GF-D8 (cell line): Measurements from ENCODE around the gene AFAP1.

Source experiments
- DNase-seq: peaks from one replicate; lab custom pipeline; 2025; lab: John Stamatoyannopoulos, UW

Gene AFAP1

GRCh38 chr4:7767966-7768365, 171.7 kb downstream of the AFAP1 start:
- DNase-seq: no peak

GRCh38 chr4:7767526-7767925, 172.1 kb downstream of the AFAP1 start:
- no peak for DNase-seq

GRCh38 chr4:7766661-7767345, 172.9 kb downstream of the AFAP1 start:
- no peak for DNase-seq

- no peak for DNase-seq
Observed at GRCh38 chr4:7766086-7766485, 173.6 kb downstream of the AFAP1 start.

- no peak for DNase-seq
Observed at GRCh38 chr4:7765666-7766065, 174.0 kb downstream of the AFAP1 start.

- no peak for DNase-seq
Observed at GRCh38 chr4:7764466-7764865, 175.2 kb downstream of the AFAP1 start.

GRCh38 chr4:7763788-7764187, 175.9 kb downstream of the AFAP1 start:
- no peak for DNase-seq

- DNase-seq: no peak
Observed at GRCh38 chr4:7763106-7763505, 176.6 kb downstream of the AFAP1 start.

GRCh38 chr4:7762376-7763030, 177.2 kb downstream of the AFAP1 start:
- no peak for DNase-seq

- no peak for DNase-seq
Observed at GRCh38 chr4:7761720-7762119, 177.9 kb downstream of the AFAP1 start.

- DNase-seq: no peak
Observed at GRCh38 chr4:7761312-7761711, 178.3 kb downstream of the AFAP1 start.

- DNase-seq: no peak
Observed at GRCh38 chr4:7760706-7761105, 179.0 kb downstream of the AFAP1 start.

- no peak for DNase-seq
Observed at GRCh38 chr4:7760228-7760627, 179.4 kb downstream of the AFAP1 start.

- DNase-seq: no peak
Observed at GRCh38 chr4:7759635-7760034, 180.0 kb downstream of the AFAP1 start.

GRCh38 chr4:7759216-7759615, 180.4 kb downstream of the AFAP1 start:
- DNase-seq: no peak

GRCh38 chr4:7758476-7758875, 181.2 kb downstream of the AFAP1 start:
- no peak for DNase-seq

- no peak for DNase-seq
Observed at GRCh38 chr4:7757501-7758471, 181.9 kb downstream of the AFAP1 start.

GRCh38 chr4:7756561-7757355, 182.9 kb downstream of the AFAP1 start:
- no peak for DNase-seq

GRCh38 chr4:7756071-7756470, 183.6 kb downstream of the AFAP1 start:
- DNase-seq: no peak

GRCh38 chr4:7755561-7755960, 184.1 kb downstream of the AFAP1 start:
- no peak for DNase-seq

- no peak for DNase-seq
Observed at GRCh38 chr4:7754565-7755262, 184.9 kb downstream of the AFAP1 start.
